ENCODE results near the gene MED23. TPM values are rescaled to one million over a fixed set of nuclear protein-coding genes. Genes with fewer than 3 reads are reported as not detected.

The MED23 gene
- total RNA-seq, 1 experiment from 2014 or later = 35.0 TPM

Other genes with a start within 250 kb of the MED23 start
- gene ARG1, start 55.0 kb downstream of the MED23 start, total RNA-seq (2014; rRNA removed; shearing (Covaris generic)) = not detected in 2 replicates
- 0.02 and 0.54 TPM in 2 replicates for gene ENPP3, start 9.1 kb upstream of the MED23 start, total RNA-seq (2014; rRNA removed; shearing (Covaris generic))
- 0.59 TPM in 1 of 2 replicates, not detected in the other for gene OR2A4, start 73.2 kb upstream of the MED23 start, total RNA-seq (2014; rRNA removed; shearing (Covaris generic))
- 0.27 TPM in 1 of 2 replicates, not detected in the other for gene CTAGE9, start 82.8 kb upstream of the MED23 start, total RNA-seq (2014; rRNA removed; shearing (Covaris generic))
- 31.3 and 40.5 TPM in 2 replicates for gene ENPP1, start 179.8 kb upstream of the MED23 start, total RNA-seq (2014; rRNA removed; shearing (Covaris generic))